Measurements from ENCODE around the gene NMT2.

The NMT2 gene

DNA sequence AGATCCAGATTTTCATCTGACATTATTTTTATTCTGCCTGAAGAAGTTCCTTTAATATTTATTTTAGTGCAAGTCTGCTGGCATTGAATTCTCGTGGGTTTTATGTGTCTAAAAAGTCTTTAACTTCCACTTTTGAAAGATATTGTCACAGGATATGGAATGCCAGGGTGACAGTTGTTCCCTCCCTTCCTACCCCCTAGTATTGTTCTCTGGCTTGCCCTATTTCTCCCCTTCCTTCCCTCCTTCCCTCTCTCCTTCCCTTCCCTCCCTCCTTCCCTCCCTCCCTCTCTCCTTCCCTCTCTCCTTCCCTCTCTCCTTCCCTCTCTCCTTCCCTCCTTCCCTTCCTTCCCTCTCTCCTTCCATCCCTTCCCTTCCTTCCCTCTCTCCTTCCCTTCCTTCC lies 109.8 kb downstream of the NMT2 start:
- H3K36me3 ChIP-seq: no peaks in the 10 kb centered on the region
- peaks cover 0 to 13% (median 8%) of the 10 kb centered on the region in 3 donors for H3K9me3 ChIP-seq
- no peak overlapping the region for H3K27ac ChIP-seq
- no peaks in the 10 kb centered on the region for H3K4me1 ChIP-seq
- H3K27me3 ChIP-seq: no peaks in the 10 kb centered on the region
- no peak for DNase-seq
- intact Hi-C loops (cut with DNase I; ENCODE audit: low total_unique reads): no loop called here
- no peak for TF ChIP-seq CTCF (IDR thresholded peaks at IDR 0.05)
- H3K4me3 ChIP-seq: no peak overlapping the region
